NOMO-1 treated with DMSO at 0.1 percent for 48 hours (cell line): ENCODE data around the gene FAM98B.

Experiments
- DNase-seq: peaks from one replicate; lab custom pipeline; 2025; ENCODE audit not compliant: unreplicated experiment; lab: John Stamatoyannopoulos, UW

FAM98B gene

DNA sequence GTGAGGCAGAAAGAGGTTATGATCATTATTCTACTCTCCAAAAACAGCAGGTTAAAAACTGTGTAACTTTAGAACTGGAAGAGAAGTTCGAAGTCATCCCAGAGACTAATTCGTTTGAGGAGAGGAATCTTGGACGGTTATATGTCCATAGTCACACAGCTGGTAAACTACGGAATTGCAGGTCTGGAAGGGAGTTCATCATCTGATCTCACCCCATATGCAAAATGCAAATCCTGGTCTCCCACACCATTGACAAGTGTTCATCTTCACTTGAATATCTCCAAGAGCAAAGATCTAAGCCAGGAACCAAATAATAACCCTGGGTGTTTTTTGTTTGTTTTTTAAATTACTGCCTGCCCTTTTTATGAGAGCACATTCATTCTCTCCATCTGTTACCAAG lies 53.1 kb downstream of the FAM98B start:
- no peak for DNase-seq

- DNase-seq, result no peak
Measured at GRCh38 chr15:38507570-38507969, 53.6 kb downstream of the FAM98B start.

GRCh38 chr15:38508647-38509046 lies 54.7 kb downstream of the FAM98B start:
- no peak for DNase-seq

DNA sequence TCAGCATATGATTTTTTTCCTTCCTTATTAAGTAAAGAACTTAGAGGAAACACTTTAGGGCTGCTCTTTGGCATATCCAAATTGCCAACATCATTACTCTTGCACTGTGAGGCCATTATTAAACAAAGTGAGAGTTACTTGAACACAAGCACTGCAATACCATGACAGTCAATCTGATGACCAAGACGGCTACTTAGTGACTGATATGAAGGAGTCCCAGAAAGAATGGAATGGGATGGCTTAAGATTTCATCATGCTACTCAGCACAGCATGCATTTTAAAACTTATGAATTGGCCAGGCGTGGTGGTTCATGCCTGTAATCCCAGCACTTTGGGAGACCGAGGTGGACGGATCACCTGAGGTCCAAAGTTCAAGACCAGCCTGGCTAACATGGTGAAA lies 55.2 kb downstream of the FAM98B start:
- no peak for DNase-seq

DNA sequence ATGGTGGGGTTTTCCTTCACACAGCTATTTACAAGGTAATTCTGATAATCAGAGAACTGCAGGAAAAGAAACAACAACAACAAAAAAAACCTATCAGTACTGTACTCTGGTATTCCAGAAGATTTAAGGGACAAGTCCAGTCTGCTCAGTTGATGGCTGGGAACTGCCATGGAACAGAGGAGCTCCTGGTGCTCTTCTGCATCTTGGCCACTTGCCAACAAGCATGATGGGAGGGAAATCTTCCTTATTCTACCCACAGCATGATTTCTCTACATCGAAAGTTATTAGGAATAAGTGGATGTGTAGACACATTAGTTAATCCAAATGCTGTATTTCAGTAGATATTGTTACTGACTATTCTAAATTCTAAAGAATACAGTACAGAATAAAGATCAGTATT lies 59.0 kb downstream of the FAM98B start:
- no peak for DNase-seq

GRCh38 chr15:38514601-38515000 lies 60.7 kb downstream of the FAM98B start:
- no peak for DNase-seq

DNA sequence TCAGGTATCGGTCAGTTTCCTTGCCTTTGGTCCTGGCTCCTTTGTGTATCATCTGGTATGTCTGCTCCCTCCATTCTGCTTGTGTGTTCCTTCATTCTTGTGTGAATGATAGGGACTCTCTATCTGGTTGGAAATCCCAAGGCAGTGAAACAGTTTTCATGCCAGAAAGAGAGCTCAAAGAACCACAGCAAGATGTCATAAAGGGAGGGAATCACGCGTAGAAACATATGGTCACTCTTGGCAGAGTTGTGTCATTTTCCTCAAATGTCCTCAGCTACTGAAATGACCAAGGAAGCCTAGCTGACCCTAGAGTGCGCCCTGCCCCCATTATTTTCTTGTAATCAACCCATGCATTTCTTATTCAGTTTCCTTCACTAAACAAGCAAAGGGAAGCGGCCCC lies 62.7 kb downstream of the FAM98B start:
- no peak for DNase-seq

- DNase-seq, result no peak
Measured at GRCh38 chr15:38517312-38517975, 63.5 kb downstream of the FAM98B start.

- no peak for DNase-seq
Measured at GRCh38 chr15:38518084-38518483, 64.2 kb downstream of the FAM98B start.

DNA sequence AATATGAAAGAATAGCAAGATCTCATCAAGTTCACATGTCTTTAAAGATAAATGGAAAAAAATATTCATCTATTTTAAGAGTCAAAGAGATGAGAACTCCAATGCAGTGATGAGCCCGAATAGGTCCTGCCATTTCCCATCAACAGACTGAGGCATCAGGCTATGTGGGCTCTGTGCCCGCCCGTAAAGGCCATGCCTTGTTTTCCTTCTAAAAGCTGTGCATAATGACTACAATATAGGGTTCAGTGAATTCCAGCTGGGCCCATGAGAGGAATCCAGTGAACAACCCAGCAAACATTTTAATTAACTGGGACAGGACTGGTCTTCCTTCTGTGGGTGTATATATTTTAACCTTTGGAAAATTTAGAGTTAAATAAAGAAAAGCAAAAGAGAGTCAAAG lies 66.1 kb downstream of the FAM98B start:
- DNase-seq, result no peak

DNA sequence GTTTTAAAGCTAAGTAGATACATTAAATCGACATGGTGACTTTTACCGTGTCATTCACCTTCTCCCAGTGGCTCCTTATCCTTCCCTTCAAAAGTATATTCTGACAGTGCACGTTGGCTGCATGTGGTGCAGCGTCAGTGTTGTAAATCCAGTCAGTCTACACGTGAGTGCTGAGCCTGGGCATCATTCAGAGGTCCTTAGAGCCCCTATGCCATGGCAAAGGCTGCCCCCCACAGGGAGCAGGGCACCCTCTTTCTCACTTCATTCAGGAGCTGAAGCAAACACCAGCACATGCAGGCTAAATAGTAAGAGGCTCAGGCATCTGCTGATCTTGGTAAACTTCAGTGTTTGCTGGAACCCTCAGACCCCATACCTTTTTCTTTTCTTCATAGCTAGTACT lies 67.4 kb downstream of the FAM98B start:
- no peak for DNase-seq

DNA sequence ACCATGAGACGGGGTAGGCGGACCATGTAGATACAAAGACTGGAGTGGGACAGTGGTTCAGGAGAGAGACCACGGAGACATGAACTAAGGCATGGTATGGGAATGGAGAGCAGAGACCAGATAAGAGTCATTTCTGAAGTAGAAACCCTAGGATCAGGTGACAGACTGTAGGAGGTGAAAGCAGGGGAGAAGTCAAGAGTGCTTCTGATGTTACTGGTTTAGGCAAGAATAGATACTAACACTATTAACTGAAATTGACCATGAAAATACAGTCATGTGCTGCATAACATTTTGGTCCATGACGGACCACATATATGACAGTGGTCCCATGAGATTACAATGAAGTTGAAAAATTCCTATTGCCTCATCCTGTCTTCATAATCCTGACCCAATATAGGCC lies 69.0 kb downstream of the FAM98B start:
- no peak for DNase-seq

- DNase-seq, result no peak
Measured at GRCh38 chr15:38524156-38524555, 70.2 kb downstream of the FAM98B start.

DNA sequence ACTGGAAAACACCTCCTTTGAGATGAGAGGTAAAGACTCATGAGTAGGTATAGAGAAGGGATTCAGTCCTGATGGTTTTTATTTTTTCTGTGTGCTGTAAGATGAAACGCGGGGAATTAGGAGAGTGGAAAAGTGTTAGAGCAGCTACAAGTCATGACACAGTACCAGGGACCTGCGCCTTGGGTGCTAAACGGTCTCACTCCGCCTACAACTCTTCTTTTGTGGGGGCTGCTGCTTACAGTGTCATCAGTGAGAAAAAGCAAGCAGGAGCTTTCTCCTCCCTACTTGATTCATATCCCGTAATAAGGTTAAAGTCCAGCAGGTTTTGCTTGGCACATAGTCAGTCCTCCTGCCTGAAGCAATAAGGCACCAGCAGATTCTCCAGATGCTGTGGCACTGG lies 71.6 kb downstream of the FAM98B start:
- DNase-seq, result no peak

- no peak for DNase-seq
Measured at GRCh38 chr15:38526158-38526557, 72.2 kb downstream of the FAM98B start.

DNA sequence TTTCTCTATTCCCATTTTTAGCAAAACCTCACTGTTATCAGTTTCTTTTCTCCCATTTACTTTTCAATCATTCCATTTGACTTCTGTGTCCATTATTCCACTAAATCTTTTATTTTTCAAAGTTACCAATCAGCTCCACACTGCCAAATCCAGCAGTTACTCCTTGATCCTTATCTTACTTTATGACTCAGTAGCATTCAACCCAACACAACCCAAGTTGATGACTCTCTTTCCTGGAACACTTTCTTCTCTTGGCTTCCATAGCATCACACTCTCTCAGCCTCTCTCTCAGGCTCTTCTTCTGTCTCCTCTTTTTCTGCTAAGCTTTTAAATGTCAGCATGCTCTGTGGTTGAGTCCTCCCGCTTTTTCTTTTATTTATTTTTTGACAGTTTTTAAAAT lies 74.4 kb downstream of the FAM98B start:
- no peak for DNase-seq

- no peak for DNase-seq
Measured at GRCh38 chr15:38530113-38530512, 76.2 kb downstream of the FAM98B start.

GRCh38 chr15:38531509-38531908 lies 77.6 kb downstream of the FAM98B start:
- DNase-seq, result no peak

- DNase-seq, result no peak
Measured at GRCh38 chr15:38532728-38533127, 78.8 kb downstream of the FAM98B start.

DNA sequence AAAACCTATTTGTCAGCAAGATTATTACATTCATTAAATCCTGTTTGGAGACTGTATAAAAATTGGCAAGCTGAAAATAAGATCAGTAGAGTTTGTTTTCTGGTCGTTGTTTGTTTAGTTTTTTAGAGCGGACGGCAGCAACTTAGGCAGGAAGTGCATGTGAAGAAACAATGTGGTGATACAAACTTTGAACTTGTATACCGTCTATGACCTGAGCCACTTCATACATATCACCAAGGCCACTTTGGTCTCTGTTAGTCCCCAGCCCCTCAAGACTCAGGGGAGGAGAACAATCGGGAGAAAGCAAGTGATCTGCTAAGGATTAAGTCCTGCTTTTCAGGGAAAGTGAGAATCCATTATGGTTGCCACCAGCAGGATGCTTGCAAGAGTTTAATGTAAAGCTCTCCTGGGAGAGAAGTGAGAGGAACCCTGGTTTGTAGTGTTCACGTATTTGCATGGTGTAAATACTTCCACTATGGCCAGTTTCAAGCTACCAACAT lies 79.5 kb downstream of the FAM98B start:
- no peak for DNase-seq

GRCh38 chr15:38533926-38534325 lies 80.0 kb downstream of the FAM98B start:
- DNase-seq, result no peak

- no peak for DNase-seq
Measured at GRCh38 chr15:38534691-38535090, 80.8 kb downstream of the FAM98B start.

- DNase-seq, result no peak
Measured at GRCh38 chr15:38535491-38536200, 81.7 kb downstream of the FAM98B start.
